ENCODE data around the gene PDE6D.
A peak's percentile ranks its signal among the peaks of the same experiment; 100 is the strongest.

PDE6D gene

GRCh38 chr2:231780123-231780908, 766 bp downstream of the PDE6D start:
- Histone ChIP-seq H3K27ac (ENCODE audit: low read length) (peak overlapping the region; percentile 3; the same call in 1 of the 2 replicates), H3K9me3 (ENCODE audit: insufficient read depth, low read length, severe bottlenecking) (no peaks in the 10 kb centered on the region), H3K4me1 (ENCODE audit: insufficient read depth, low read length) (peaks cover 49% of the 10 kb centered on the region), H4K20me1 (ENCODE audit: insufficient read depth, low read length) (peaks cover 19% of the 10 kb centered on the region), H3K4me3 (ENCODE audit: low read depth in 1 of 2, low read length in 2 of 2) (peak overlapping the region; percentile 63 to 65), H3K27me3 (ENCODE audit: insufficient read depth, low read length, poor library complexity) (no peaks in the 10 kb centered on the region), H3K4me2 (ENCODE audit: insufficient read depth, low read length) (peak overlapping the region; percentile 96), H3K36me3 (ENCODE audit: insufficient read depth, low read length) (peaks cover 7% of the 10 kb centered on the region; the same call in 1 of the 2 replicates), H3K79me2 (ENCODE audit: insufficient read depth, low read length) (peaks cover 87% of the 10 kb centered on the region), H3K9ac (ENCODE audit: low read depth, low read length) (peak overlapping the region; percentile 76), H2AFZ (ENCODE audit: low read depth, low read length) (peak overlapping the region; percentile 77)
- ATAC-seq (ENCODE audit: insufficient read depth, low read depth) (peak; percentile 32; the same call in 2 of the 3 replicates), DNase-seq (peak; percentile 18)
- TF ChIP-seq EZH2 (IDR thresholded peaks at IDR 0.05; ENCODE audit: borderline replicate concordance, low read depth, low read length, severe bottlenecking) (no peak), CTCF (IDR thresholded peaks at IDR 0.05; ENCODE audit: borderline replicate concordance, extremely low read depth, low read length, poor library complexity, severe bottlenecking) (no peak)

GRCh38 chr2:231769170-231770136, 11.6 kb downstream of the PDE6D start:
- Histone ChIP-seq H3K4me1 (ENCODE audit: insufficient read depth, low read length) (peaks cover 34% of the 10 kb centered on the region), H3K27ac (ENCODE audit: low read length) (no peak overlapping the region), H3K4me3 (ENCODE audit: low read depth in 1 of 2, low read length in 2 of 2) (no peak overlapping the region), H3K4me2 (ENCODE audit: insufficient read depth, low read length) (no peak overlapping the region), H3K36me3 (ENCODE audit: insufficient read depth, low read length) (no peaks in the 10 kb centered on the region), H3K27me3 (ENCODE audit: insufficient read depth, low read length, poor library complexity) (no peaks in the 10 kb centered on the region), H4K20me1 (ENCODE audit: insufficient read depth, low read length) (peaks cover 3% of the 10 kb centered on the region; the same call in 1 of the 2 replicates), H2AFZ (ENCODE audit: low read depth, low read length) (no peak overlapping the region), H3K9ac (ENCODE audit: low read depth, low read length) (no peak overlapping the region), H3K79me2 (ENCODE audit: insufficient read depth, low read length) (peaks cover 28% of the 10 kb centered on the region), H3K9me3 (ENCODE audit: insufficient read depth, low read length, severe bottlenecking) (no peaks in the 10 kb centered on the region)
- DNase-seq: no peak
- 0 out of 3 replicates have a peak, but pooled peaks have one; percentile 12 for ATAC-seq (ENCODE audit: insufficient read depth, low read depth)
- TF ChIP-seq CTCF (IDR thresholded peaks at IDR 0.05; ENCODE audit: borderline replicate concordance, extremely low read depth, low read length, poor library complexity, severe bottlenecking): no peak
- TF ChIP-seq EZH2 (IDR thresholded peaks at IDR 0.05; ENCODE audit: borderline replicate concordance, low read depth, low read length, severe bottlenecking): no peak

- ATAC-seq (ENCODE audit: insufficient read depth, low read depth) (peak; percentile 90), DNase-seq (no peak)
- no peak for TF ChIP-seq EZH2 (IDR thresholded peaks at IDR 0.05; ENCODE audit: borderline replicate concordance, low read depth, low read length, severe bottlenecking)
- H3K4me3 ChIP-seq (ENCODE audit: low read depth in 1 of 2, low read length in 2 of 2): no peak overlapping the region
- no peaks in the 10 kb centered on the region for H3K9me3 ChIP-seq (ENCODE audit: insufficient read depth, low read length, severe bottlenecking)
- H3K79me2 ChIP-seq (ENCODE audit: insufficient read depth, low read length): peaks cover 26% of the 10 kb centered on the region
- H2AFZ ChIP-seq (ENCODE audit: low read depth, low read length): no peak overlapping the region
- H3K9ac ChIP-seq (ENCODE audit: low read depth, low read length): no peak overlapping the region
- peaks cover 34% of the 10 kb centered on the region for H3K4me1 ChIP-seq (ENCODE audit: insufficient read depth, low read length)
- 0 out of 2 replicates have a peak overlapping the region, but pooled peaks have one; percentile 11 for H3K4me2 ChIP-seq (ENCODE audit: insufficient read depth, low read length)
- H3K27ac ChIP-seq (ENCODE audit: low read length): peak overlapping the region; percentile 49
- peaks cover 3% of the 10 kb centered on the region; the same call in 1 of the 2 replicates for H4K20me1 ChIP-seq (ENCODE audit: insufficient read depth, low read length)
- H3K27me3 ChIP-seq (ENCODE audit: insufficient read depth, low read length, poor library complexity): no peaks in the 10 kb centered on the region
- no peaks in the 10 kb centered on the region for H3K36me3 ChIP-seq (ENCODE audit: insufficient read depth, low read length)
These were observed 15.6 kb downstream of the PDE6D start for GRCh38 chr2:231765496-231765929.
